Spleen (tissue), 7 donors: ENCODE measurements around the gene GRIK5.
"Not testable (repeated sequence)": the region's sequence is repeated elsewhere in the genome, so short reads cannot be mapped to it uniquely, and the experiment has no call there.

ENCODE experiments used
- POLR2AphosphoS5 ChIP-seq, 3 donors: sonication (generic); formaldehyde crosslinking; IDR thresholded peaks; one replicate each; pipeline ENCODE4 v1.5.1; 2017; ENCODE audit warnings: antibody characterized with exemption in 3 of 3
- TF ChIP-seq, protein P1 (sequence below), 11 experiments: fragments of 200-600 bp in 7 of 11; fragments of 450-650 bp in 4 of 11; sonication (generic) in 4 of 11; IDR thresholded peaks in 8 of 11; conservative IDR thresholded peaks in 3 of 11; 1 replicate in 7 of 11; 2 replicates in 4 of 11; pipeline versions ENCODE4 v1.4.0 to v1.8.0; 2016 to 2021; ENCODE audit warnings: antibody characterized with exemption in 11 of 11, inconsistent platforms in 4 of 11, mild to moderate bottlenecking in 1 of 11
- donor health status: DM: no; HTN: no; CAD: no; lungs with moderate emphysema.
- donor health status: DM: no; HTN: no; CAD: no.
- donor health status: DM: no; HTN: no; CAD: no.

DNA sequence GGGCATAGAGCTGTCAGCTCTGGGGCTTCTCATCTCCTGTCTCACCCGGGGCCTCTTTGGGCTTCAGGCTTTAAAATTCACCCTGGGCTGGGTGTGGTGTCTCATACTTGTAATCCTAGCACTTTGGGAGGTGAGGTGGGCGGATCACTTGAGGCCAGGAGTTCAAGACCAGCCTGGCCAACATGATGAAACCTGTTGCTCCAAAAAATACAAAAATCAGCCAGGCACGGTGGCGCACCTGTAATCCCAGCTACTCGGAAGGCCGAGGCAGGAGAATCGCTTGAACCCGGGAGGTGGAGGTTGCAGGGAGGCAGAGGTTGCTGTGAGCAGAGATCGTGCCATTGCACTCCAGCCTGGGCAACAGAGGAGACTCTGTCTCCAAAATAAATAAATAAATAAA is 29.5 kb downstream of the GRIK5 start:
- TF ChIP-seq, protein P1, sequence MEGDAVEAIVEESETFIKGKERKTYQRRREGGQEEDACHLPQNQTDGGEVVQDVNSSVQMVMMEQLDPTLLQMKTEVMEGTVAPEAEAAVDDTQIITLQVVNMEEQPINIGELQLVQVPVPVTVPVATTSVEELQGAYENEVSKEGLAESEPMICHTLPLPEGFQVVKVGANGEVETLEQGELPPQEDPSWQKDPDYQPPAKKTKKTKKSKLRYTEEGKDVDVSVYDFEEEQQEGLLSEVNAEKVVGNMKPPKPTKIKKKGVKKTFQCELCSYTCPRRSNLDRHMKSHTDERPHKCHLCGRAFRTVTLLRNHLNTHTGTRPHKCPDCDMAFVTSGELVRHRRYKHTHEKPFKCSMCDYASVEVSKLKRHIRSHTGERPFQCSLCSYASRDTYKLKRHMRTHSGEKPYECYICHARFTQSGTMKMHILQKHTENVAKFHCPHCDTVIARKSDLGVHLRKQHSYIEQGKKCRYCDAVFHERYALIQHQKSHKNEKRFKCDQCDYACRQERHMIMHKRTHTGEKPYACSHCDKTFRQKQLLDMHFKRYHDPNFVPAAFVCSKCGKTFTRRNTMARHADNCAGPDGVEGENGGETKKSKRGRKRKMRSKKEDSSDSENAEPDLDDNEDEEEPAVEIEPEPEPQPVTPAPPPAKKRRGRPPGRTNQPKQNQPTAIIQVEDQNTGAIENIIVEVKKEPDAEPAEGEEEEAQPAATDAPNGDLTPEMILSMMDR (IDR thresholded peaks at IDR 0.05 in 8 of 11, conservative IDR thresholded peaks at IDR 0.05 in 3 of 11), result not testable (repeated sequence)
- TF ChIP-seq POLR2AphosphoS5 (IDR thresholded peaks at IDR 0.05), result not testable (repeated sequence)
